IMR-90 (cell line): ENCODE measurements around the gene NUDT8. TPM values are rescaled to one million over a fixed set of nuclear protein-coding genes. Genes with fewer than 3 reads are reported as not detected.

Experiments
- ATAC-seq: fragments of 200-7000 bp; cut with Tn5 transposase; 2 replicates; pipeline ENCODE4 v1.9.1; 2020; ENCODE audit warnings: low read depth, mild to moderate bottlenecking, moderate library complexity
- BruUV-seq: library from RNA; stranded (reverse); fragments of 400-500 nt; replicated peaks from 2 replicates; lab custom pipeline; 2021; lab: Mats Ljungman, UMichigan
- CTCF ChIA-PET: fragments of 300-600 bp; formaldehyde crosslinking; extraction: SDS; loops from one replicate; lab custom pipeline; 2021; ENCODE audit warnings: antibody characterized with exemption; lab: Yijun Ruan, JAX
- POLR2A ChIA-PET: fragments of 300-600 bp; sonication (Branson Sonifier 250); formaldehyde crosslinking; loops from one replicate; lab custom pipeline; 2022; ENCODE audit warnings: antibody characterized with exemption; ENCODE audit not compliant: unreplicated experiment; lab: Charles Lee
- DNase-seq: peaks from one replicate; pipeline ENCODE4 v3.0.0; 2013
- H2AFZ ChIP-seq: replicated peaks from 2 replicates; pipeline ENCODE3; 2013; ENCODE audit warnings: low read length, mild to moderate bottlenecking; ENCODE audit not compliant: poor library complexity
- H2AK5ac ChIP-seq: 2 replicates; pipeline ENCODE4 v1.6.1; 2013; ENCODE audit warnings: low read depth, low read length, inconsistent platforms
- H2AK9ac ChIP-seq: replicated peaks from 2 replicates; pipeline ENCODE3; 2013; ENCODE audit warnings: mild to moderate bottlenecking, low read depth, low read length, moderate library complexity; ENCODE audit not compliant: poor library complexity
- H2BK120ac ChIP-seq: 2 replicates; pipeline ENCODE4 v1.6.1; 2013; ENCODE audit warnings: low read depth, low read length, inconsistent platforms
- H2BK15ac ChIP-seq: 3 replicates; pipeline ENCODE4 v1.6.1; 2013; ENCODE audit warnings: low read depth, low read length, inconsistent platforms
- H2BK20ac ChIP-seq: 2 replicates; pipeline ENCODE4 v1.6.1; 2013; ENCODE audit warnings: low read depth, mild to moderate bottlenecking, inconsistent platforms, low read length, moderate library complexity
- H2BK5ac ChIP-seq: 2 replicates; pipeline ENCODE4 v1.6.1; 2013; ENCODE audit warnings: mild to moderate bottlenecking, low read depth, low read length, inconsistent platforms; ENCODE audit not compliant: poor library complexity, severe bottlenecking
- H3K14ac ChIP-seq: replicated peaks from 2 replicates; pipeline ENCODE4 v1.6.1; 2013; ENCODE audit warnings: low read depth, low read length, inconsistent platforms
- H3K18ac ChIP-seq: 2 replicates; pipeline ENCODE4 v1.6.1; 2013; ENCODE audit warnings: low read depth, low read length, control low read depth
- H3K23ac ChIP-seq: 2 replicates; pipeline ENCODE4 v1.6.1; 2013; ENCODE audit warnings: low read depth, low read length, inconsistent platforms
- H3K27ac ChIP-seq: 2 replicates; pipeline ENCODE4 v1.5.1; 2013; ENCODE audit warnings: mild to moderate bottlenecking, control low read depth, low read length; ENCODE audit not compliant: insufficient read depth
- H3K27me3 ChIP-seq: 2 replicates; pipeline ENCODE4 v1.6.1; 2013; ENCODE audit warnings: low read length; ENCODE audit not compliant: control insufficient read depth, insufficient read depth
- H3K36me3 ChIP-seq: 2 replicates; pipeline ENCODE4 v1.6.1; 2013; ENCODE audit warnings: low read length, mixed read lengths; ENCODE audit not compliant: control insufficient read depth, insufficient read depth
- H3K4ac ChIP-seq: 2 replicates; pipeline ENCODE4 v1.6.1; 2013; ENCODE audit warnings: low read depth, low read length, inconsistent platforms
- H3K4me1 ChIP-seq: 2 replicates; pipeline ENCODE4 v1.6.1; 2013; ENCODE audit warnings: low read length, mixed read lengths; ENCODE audit not compliant: control insufficient read depth, insufficient read depth
- H3K4me2 ChIP-seq: 2 replicates; pipeline ENCODE4 v1.6.1; 2013; ENCODE audit warnings: low read depth, mild to moderate bottlenecking, control low read depth, low read length, moderate library complexity
- H3K4me3 ChIP-seq: 2 replicates; pipeline ENCODE4 v1.5.1; 2013; ENCODE audit warnings: low read depth, mild to moderate bottlenecking, control low read depth, low read length, moderate library complexity; ENCODE audit not compliant: insufficient read depth
- H3K56ac ChIP-seq: 2 replicates; pipeline ENCODE4 v1.6.1; 2013; ENCODE audit warnings: low read length, inconsistent platforms; ENCODE audit not compliant: insufficient read depth; ENCODE audit errors: extremely low read depth
- H3K79me1 ChIP-seq, 2 experiments: 2 replicates each; pipeline ENCODE4 v1.6.1; 2013; ENCODE audit warnings: low read length in 2 of 2, inconsistent platforms in 1 of 2, low read depth in 1 of 2
- H3K9ac ChIP-seq: 2 replicates; pipeline ENCODE4 v1.6.1; 2013; ENCODE audit warnings: low read depth, low read length, control low read depth
- H3K9me1 ChIP-seq: 2 replicates; pipeline ENCODE4 v1.6.1; 2013; ENCODE audit warnings: low read length, inconsistent platforms; ENCODE audit not compliant: insufficient read depth
- H3K9me3 ChIP-seq: 2 replicates; pipeline ENCODE4 v1.6.1; 2013; ENCODE audit warnings: low read length; ENCODE audit not compliant: control insufficient read depth, insufficient read depth
- H4K20me1 ChIP-seq: 2 replicates; pipeline ENCODE4 v1.6.1; 2013; ENCODE audit warnings: low read length, inconsistent platforms; ENCODE audit not compliant: insufficient read depth
- H4K5ac ChIP-seq: 2 replicates; pipeline ENCODE4 v1.6.1; 2013; ENCODE audit warnings: mild to moderate bottlenecking, low read depth, low read length, control low read depth
- H4K8ac ChIP-seq, 2 experiments: 2 replicates each; pipeline ENCODE4 v1.6.1; 2013; ENCODE audit warnings: low read depth in 2 of 2, low read length in 2 of 2, control low read depth in 1 of 2, inconsistent platforms in 1 of 2
- H4K91ac ChIP-seq: 2 replicates; pipeline ENCODE4 v1.6.1; 2013; ENCODE audit warnings: low read depth, low read length, inconsistent platforms; ENCODE audit not compliant: insufficient read depth
- BHLHE40 ChIP-seq: fragments of 150-350 bp; IDR thresholded peaks from 2 replicates; pipeline ENCODE4 v1.6.1; 2016; ENCODE audit warnings: mild to moderate bottlenecking, low read depth, low read length
- CEBPB ChIP-seq: IDR thresholded peaks from 2 replicates; pipeline ENCODE4 v1.6.1; 2012; ENCODE audit warnings: low read depth, low read length, improper control_type of control experiment
- CHD1 ChIP-seq: IDR thresholded peaks from 2 replicates; pipeline ENCODE4 v1.6.1; 2012; ENCODE audit warnings: low read depth, low read length, improper control_type of control experiment
- FOS ChIP-seq: fragments of 150-350 bp; IDR thresholded peaks from 2 replicates; pipeline ENCODE4 v1.6.1; 2016; ENCODE audit warnings: low read depth, low read length
- MAZ ChIP-seq: IDR thresholded peaks from 2 replicates; pipeline ENCODE4 v1.6.1; 2012; ENCODE audit warnings: low read depth, mild to moderate bottlenecking, low read length, improper control_type of control experiment, moderate library complexity, borderline replicate concordance
- MXI1 ChIP-seq: IDR thresholded peaks from 2 replicates; pipeline ENCODE4 v1.6.1; 2012; ENCODE audit warnings: low read depth, mild to moderate bottlenecking, low read length, moderate library complexity, borderline replicate concordance
- POLR2A ChIP-seq: IDR thresholded peaks from 2 replicates; pipeline ENCODE4 v1.6.1; 2012; ENCODE audit warnings: mild to moderate bottlenecking, low read depth, low read length
- RAD21 ChIP-seq: IDR thresholded peaks from 2 replicates; pipeline ENCODE4 v1.6.1; 2012; ENCODE audit warnings: low read length, improper control_type of control experiment
- RCOR1 ChIP-seq: IDR thresholded peaks from 2 replicates; pipeline ENCODE4 v1.6.1; 2012; ENCODE audit warnings: mild to moderate bottlenecking, low read length, improper control_type of control experiment; ENCODE audit not compliant: insufficient replicate concordance
- RFX5 ChIP-seq: IDR thresholded peaks from 2 replicates; pipeline ENCODE4 v1.8.0; 2012; ENCODE audit warnings: low read depth, mild to moderate bottlenecking, low read length, moderate library complexity
- SMC3 ChIP-seq: fragments of 150-350 bp; IDR thresholded peaks from 2 replicates; pipeline ENCODE4 v1.6.1; 2016; ENCODE audit warnings: low read depth, mild to moderate bottlenecking, antibody characterized with exemption, low read length, moderate library complexity
- WGBS, 2 experiments: methylation state at CpG; one replicate each; pipeline versions ENCODE4 v1.1.5 to v1.1.7; 2013; ENCODE audit warnings: missing lambda C conversion rate in 2 of 2; ENCODE audit not compliant: insufficient read length in 1 of 2; ENCODE audit errors: extremely low coverage in 2 of 2; 5-methylcytosine and 5-hydroxymethylcytosine counted together
- dilution Hi-C: fragments of 300-500 bp; cut with HindIII; formaldehyde crosslinking; loops from one replicate; pipeline ENCODE4 v1.14.3; 2018; ENCODE audit warnings: low sequenced_read_pairs; ENCODE audit not compliant: unreplicated experiment
- in situ Hi-C: fragments of 300-500 bp; cut with MboI; formaldehyde crosslinking; loops from 3 replicates; pipeline ENCODE4 v1.14.3; 2019; ENCODE audit warnings: low sequenced_read_pairs, inconsistent platforms, mixed read lengths
- intact Hi-C: fragments of 100-400 bp; cut with micrococcal nuclease; formaldehyde crosslinking; loops from 2 replicates; pipeline ENCODE4 v1.10.0; 2022
- polyA plus RNA-seq, 3 experiments: library from polyadenylated mRNA; depleted of rRNA; stranded (reverse); fragments of >200 nt; gene quantifications; 2 replicates each; pipeline ENCODE4 v1.2.3, GENCODE V29; 2012; ENCODE audit warnings: low replicate concordance in 1 of 3
- total RNA-seq: library from RNA; depleted of rRNA; stranded (reverse); fragments of >200 nt; gene quantifications from 2 replicates; pipeline ENCODE4 v1.2.3, GENCODE V29; 2012
- TF ChIP-seq, protein P1 (sequence below): fragments of 150-350 bp; IDR thresholded peaks from 2 replicates; pipeline ENCODE4 v1.6.1; 2016; ENCODE audit warnings: low read depth, mild to moderate bottlenecking, low read length, moderate library complexity, borderline replicate concordance
- TF ChIP-seq, protein P2 (sequence below): conservative IDR thresholded peaks from 2 replicates; pipeline ENCODE4 v1.5.1; 2012; ENCODE audit warnings: mild to moderate bottlenecking, low read depth, low read length, improper control_type of control experiment
- TF ChIP-seq, protein P3 (sequence below): fragments of 150-350 bp; IDR thresholded peaks from 2 replicates; pipeline ENCODE4 v1.6.1; 2017; ENCODE audit warnings: mild to moderate bottlenecking, antibody characterized with exemption, low read length, low read depth

NUDT8 gene
- total and polyA plus RNA-seq, 2 of the 4 experiments (the other 2 are of a cell fraction), result 1.4 to 2.5 TPM

DNA sequence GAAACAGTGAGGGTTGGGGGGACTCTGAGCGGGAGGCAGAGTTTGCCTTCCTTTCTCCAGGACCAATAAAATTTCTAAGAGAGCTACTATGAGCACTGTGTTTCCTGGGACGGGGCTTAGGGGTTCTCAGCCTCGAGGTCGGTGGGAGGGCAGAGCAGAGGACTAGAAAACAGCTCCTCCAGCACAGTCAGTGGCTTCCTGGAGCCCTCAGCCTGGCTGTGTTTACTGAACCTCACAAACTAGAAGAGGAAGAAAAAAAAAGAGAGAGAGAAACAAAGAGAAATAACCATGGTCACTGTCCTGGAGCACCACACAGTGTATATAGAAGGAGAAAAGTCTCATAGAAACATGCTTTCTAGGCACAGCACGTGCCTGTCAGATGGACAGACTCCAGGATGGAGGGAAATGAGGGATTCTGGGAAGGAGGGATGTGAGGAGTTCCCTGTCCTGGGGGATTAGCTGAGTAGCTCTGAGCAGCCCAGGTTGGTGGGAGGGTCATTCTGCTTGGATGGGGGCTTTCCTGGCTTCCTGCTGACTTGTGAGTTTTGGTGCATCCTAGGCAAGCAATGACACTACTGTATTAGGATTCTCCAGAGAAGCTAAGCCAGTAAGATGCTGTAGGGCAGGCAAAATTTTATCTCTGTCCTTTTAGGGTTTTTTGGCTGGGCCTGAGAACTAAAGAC lies 43.0 kb downstream of the NUDT8 start:
- Histone ChIP-seq H3K79me1 (peaks cover 18 to 45% of the 10 kb centered on the region in 2 experiments), H3K27ac (no peak overlapping the region), H3K36me3 (peaks cover 20% of the 10 kb centered on the region), H4K20me1 (peaks cover 31% of the 10 kb centered on the region), H3K23ac (no peak overlapping the region), H3K9me1 (peaks cover 16% of the 10 kb centered on the region), H2AK9ac (no peak overlapping the region), H3K18ac (no peak overlapping the region), H3K9me3 (no peaks in the 10 kb centered on the region), H2BK20ac (no peak overlapping the region), H2AFZ (no peak overlapping the region), H3K4me2 (no peak overlapping the region), H3K4me3 (no peak overlapping the region), H3K9ac (no peak overlapping the region), H4K5ac (no peak overlapping the region), H4K91ac (no peak overlapping the region), H2BK120ac (no peak overlapping the region), H3K27me3 (no peaks in the 10 kb centered on the region; the same call in 1 of the 2 replicates), H2BK15ac (no peak overlapping the region), H3K4me1 (peaks cover 11% of the 10 kb centered on the region), H2AK5ac (no peak overlapping the region), H4K8ac (no peak overlapping the region), H3K4ac (no peak overlapping the region), H3K14ac (no peak overlapping the region), H2BK5ac (no peak overlapping the region), H3K56ac (no peak overlapping the region)
- ChIA-PET POLR2A (no interaction called here), CTCF (no interaction called here)
- no TSS peak for BruUV-seq
- ATAC-seq (no peak), DNase-seq (no peak)
- no CpG with 5 or more reads among the region's 5 CpGs for WGBS, 2 experiments
- in situ Hi-C loops (no loop called here), dilution Hi-C loops (no loop called here), intact Hi-C loops (no loop called here)
- no peak for TF ChIP-seq RFX5
- no peak for TF ChIP-seq POLR2A
- no peak for TF ChIP-seq BHLHE40
- TF ChIP-seq MXI1, result no peak
- TF ChIP-seq CHD1, result no peak
- no peak for TF ChIP-seq FOS
- no peak for TF ChIP-seq RCOR1
- no peak for TF ChIP-seq MAZ
- TF ChIP-seq, protein P1, sequence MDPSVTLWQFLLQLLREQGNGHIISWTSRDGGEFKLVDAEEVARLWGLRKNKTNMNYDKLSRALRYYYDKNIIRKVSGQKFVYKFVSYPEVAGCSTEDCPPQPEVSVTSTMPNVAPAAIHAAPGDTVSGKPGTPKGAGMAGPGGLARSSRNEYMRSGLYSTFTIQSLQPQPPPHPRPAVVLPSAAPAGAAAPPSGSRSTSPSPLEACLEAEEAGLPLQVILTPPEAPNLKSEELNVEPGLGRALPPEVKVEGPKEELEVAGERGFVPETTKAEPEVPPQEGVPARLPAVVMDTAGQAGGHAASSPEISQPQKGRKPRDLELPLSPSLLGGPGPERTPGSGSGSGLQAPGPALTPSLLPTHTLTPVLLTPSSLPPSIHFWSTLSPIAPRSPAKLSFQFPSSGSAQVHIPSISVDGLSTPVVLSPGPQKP, result no peak
- no peak for TF ChIP-seq RAD21
- no peak for TF ChIP-seq SMC3
- TF ChIP-seq, protein P2, sequence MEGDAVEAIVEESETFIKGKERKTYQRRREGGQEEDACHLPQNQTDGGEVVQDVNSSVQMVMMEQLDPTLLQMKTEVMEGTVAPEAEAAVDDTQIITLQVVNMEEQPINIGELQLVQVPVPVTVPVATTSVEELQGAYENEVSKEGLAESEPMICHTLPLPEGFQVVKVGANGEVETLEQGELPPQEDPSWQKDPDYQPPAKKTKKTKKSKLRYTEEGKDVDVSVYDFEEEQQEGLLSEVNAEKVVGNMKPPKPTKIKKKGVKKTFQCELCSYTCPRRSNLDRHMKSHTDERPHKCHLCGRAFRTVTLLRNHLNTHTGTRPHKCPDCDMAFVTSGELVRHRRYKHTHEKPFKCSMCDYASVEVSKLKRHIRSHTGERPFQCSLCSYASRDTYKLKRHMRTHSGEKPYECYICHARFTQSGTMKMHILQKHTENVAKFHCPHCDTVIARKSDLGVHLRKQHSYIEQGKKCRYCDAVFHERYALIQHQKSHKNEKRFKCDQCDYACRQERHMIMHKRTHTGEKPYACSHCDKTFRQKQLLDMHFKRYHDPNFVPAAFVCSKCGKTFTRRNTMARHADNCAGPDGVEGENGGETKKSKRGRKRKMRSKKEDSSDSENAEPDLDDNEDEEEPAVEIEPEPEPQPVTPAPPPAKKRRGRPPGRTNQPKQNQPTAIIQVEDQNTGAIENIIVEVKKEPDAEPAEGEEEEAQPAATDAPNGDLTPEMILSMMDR, result no peak
- TF ChIP-seq CEBPB, result no peak
- TF ChIP-seq, protein P3, sequence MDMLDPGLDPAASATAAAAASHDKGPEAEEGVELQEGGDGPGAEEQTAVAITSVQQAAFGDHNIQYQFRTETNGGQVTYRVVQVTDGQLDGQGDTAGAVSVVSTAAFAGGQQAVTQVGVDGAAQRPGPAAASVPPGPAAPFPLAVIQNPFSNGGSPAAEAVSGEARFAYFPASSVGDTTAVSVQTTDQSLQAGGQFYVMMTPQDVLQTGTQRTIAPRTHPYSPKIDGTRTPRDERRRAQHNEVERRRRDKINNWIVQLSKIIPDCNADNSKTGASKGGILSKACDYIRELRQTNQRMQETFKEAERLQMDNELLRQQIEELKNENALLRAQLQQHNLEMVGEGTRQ, result no peak
